HG03280 (cell line): Measurements from ENCODE around the gene ADGRE2.
"Not testable (repeated sequence)": the region's sequence is repeated elsewhere in the genome, so short reads cannot be mapped to it uniquely, and the experiment has no call there.

Experiments
- ATAC-seq: cut with Tn5 transposase; IDR thresholded peaks from one replicate; pipeline ENCODE4 v1.9.1; 2021; ENCODE audit warnings: mild to moderate bottlenecking, moderate library complexity; ENCODE audit not compliant: unreplicated experiment

ADGRE2 gene

DNA sequence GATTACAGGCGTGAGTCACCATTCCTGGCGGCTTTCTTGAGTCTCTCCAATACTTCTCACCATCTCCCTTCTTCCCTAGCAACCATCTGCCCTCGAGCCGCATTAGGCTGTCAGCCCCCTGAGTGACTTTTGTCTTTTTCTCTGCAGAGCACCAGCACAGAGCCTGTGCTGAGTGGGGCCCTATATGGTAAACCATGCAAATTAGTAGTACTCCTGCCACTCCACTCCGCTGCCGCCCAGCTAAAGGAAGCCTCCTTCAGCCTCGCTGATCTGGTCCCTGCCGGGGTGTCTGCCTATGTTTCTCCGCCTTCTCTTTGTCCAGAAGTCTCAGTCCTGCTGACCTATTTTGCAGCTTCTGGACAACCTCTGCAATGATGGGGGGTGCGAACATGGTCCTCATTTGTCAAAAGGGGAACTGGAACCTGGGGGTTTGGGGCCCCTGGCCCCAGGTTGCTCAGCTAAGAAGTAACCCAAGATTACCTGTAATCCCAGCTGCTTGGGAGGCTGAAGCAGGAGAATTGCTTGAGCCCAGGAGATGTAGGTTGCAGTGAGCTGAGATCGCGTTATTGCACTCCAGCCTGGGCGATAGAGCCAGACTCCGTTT lies 2.4 kb upstream of the ADGRE2 start:
- ATAC-seq = not testable (repeated sequence)

DNA sequence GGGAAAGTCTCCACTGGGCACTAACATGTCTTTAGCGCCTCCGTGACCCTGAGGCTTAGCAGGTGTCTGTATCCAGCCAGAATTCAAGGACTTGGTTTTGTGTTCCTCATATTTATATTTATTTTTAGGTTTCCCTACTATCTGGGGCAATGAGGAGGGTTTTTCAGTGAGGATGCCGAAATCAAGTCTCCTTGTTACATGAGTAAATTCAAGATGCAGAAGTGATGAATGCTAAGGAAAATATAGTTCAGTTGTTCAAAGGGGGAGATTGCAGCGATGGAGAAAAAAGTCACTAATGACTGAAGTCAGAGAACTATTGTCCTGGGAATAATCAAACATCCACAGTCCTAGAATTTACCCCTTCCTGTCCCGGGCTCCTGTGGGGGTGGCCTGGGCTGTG lies 791 bp upstream of the ADGRE2 start:
- ATAC-seq = no peak

DNA sequence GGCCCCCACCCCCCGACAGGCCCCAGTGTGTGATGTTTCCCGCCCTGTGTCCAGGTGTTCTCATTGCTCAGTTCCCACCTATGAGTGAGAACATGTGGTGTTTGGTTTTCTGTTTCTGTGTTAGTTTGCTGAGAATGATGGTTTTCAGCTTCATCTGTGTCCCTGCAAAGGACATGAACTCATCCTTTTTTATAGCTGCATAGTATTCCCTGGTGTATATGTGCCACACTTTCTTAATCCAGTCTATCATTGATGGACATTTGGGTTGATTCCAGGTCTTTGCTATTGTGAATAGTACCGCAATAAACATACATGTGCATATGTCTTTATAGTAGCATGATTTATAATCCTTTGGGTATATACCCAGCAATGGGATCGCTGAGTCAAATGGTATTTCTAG lies 715 bp downstream of the ADGRE2 start:
- not testable (repeated sequence) for ATAC-seq

DNA sequence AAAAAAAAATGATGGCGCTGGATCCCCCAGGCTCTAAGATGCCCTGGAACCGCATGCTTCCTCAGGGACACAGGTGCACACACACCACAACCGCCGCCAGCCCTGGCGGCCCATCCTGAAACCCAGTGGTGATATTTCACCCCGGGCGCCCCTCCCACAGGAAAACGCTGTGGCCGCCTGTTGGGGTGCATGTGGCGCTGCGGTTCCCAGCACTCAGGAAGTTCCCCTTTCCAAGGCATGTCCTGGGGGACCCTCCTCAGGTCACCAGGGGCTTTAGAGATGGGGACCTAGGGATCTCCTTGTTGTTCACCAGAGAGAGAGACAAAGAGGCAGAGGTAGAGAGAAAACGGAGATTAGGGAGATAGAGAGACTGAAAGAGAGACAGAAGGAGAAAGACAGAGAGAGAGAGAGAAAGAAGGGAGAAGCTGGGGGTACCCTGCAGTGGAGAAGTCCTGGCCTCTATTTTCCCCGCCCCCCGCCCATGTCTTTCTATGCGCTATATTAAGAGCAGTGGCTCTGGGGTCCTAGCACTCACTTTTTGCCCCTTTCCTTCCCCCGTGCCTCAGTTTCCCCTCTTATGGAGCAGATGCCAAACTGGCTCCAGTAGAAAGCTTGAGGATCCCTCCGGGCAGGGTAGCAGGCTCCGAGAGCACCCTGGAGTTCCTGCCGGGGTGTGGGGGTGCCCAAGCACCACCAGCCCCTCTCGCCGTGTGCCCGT lies 2.3 kb downstream of the ADGRE2 start:
- no peak for ATAC-seq

DNA sequence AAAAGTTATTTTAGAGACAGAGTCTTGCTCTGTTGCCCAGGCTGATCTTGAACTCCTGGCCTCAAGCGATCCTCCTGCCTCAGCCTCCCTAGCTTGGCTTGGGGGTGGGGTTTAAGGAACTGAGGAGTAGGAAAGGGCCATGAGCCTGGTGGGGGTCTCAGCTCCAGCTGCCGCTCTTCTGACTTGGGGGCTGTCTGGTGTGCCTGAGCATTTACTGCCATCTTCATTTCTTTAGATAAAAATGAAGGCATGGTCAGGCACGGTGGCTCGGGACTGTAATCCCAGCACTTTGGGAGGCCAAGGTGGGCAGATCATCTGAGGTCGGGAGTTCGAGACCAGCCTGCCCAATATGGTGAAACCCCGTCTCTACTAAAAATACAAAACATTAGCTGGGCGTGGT lies 3.0 kb downstream of the ADGRE2 start:
- ATAC-seq = not testable (repeated sequence)

DNA sequence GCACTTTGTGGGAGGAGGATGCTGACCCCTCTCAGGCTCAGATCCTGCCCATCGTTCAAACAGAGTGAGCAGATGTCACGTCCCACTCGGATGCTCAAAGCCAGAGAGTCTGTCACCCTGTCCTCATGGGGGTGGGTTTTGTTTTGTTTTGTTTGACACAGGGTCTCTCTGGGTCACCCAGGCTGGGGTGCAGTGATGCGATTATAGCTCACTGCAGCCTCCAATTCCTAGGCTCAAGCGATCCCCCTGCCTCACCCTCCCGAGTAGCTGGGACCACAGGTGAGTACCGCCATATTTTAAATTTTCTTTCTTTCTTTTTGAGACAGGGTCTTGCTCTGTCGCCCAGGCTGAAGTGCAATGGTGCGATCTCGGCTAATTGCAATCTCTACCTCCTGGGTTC lies 4.0 kb downstream of the ADGRE2 start:
- ATAC-seq = no peak

DNA sequence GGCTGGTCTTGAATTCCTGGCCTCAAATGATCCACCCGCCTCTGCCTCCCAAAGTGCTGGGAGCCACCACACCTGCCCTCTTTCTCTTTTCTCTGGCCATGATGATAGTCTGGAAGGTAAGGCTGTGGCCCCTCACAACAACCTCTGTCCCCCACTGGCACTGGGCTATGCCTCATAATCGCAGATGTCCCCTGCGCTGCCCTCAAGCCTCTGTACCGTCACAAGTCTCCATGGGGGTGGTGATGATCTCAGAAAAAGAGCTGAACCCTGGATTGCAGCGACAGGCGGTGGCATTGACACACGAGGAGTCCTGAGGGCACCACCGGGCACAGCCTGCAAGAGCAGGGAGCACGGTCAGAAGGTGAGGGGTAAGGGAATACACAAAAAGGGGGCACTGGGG lies 4.6 kb downstream of the ADGRE2 start:
- ATAC-seq = not testable (repeated sequence)

DNA sequence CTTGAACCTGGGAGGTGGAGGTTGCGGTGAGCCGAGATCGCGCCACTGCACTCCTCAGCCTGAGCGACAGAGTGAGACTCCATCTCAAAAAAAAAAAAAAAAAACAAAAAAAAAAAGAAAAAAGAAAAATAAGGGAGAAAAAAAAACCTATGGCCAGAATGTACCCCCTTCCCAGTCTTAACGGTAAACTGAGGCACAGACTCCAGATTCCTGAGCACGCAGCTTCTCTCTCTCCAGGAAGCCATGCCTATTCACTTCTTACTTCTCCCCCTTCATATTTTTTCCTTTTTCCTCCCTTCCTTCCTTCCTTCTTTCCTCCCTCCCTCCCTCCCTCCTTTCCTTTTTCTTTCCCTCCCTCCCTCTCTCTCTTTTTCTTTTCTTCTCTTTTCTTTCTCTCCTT lies 5.4 kb downstream of the ADGRE2 start:
- ATAC-seq = no peak

DNA sequence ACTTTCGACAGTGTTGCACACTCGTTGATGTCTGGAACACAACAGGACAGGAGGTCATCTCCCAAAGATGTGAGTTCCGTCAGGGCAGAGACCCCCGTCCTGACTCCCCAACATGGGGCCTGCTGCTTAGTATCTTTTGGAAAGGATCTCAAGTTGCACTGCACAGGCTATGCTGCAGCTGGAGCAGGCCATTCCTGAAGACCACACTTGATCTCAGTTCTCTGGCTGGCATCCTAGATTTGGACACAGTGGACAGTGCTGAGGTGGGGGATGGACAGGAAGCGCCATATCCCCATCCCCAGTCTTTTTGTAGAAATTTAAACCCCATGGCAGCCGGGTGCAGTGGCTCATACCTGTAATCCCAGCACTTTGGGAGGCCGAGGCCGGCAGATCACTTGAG lies 5.9 kb downstream of the ADGRE2 start:
- ATAC-seq = no peak

DNA sequence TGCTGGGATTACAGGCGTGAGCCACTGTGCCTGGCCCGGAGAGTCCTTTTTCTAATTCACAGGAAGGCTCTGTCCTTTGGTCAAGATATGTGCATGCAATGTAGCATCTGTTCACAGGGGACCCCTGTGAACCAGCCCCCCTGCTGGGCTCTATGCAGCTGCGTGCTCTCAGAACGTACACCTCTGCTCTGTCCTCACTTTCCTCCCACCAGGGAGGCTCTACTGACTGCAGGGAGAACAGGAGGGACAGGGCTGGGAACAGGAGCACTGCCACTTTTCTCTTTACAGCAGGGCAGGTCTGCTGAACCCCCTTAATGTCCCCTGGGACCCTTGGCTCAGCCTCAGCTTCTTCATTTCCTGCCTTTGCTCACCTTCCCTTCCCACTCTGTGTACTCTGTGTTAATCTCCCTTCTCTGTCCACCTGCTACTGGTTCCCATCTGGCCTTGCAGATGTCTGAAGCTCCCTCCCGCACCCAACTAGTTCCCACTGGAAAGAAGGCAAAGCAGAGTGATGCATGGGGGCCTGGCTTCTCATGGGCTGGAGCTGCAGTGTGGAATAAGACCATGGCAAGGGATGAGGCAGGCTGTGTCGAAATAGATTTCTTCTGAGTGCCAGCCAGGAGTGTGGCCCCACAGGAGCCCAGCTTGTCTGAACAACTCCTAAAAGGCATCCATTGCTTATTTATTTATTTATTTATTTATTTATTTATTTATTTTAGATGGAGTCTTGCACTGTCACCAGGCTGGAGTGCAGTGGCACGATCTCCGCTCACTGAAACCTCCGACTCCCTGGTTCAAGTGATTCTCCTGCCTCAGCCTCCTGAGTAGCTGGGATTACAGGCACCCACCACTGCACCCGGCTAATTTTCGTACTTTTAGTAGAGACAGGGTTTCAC lies 7.2 kb downstream of the ADGRE2 start:
- ATAC-seq = no peak

DNA sequence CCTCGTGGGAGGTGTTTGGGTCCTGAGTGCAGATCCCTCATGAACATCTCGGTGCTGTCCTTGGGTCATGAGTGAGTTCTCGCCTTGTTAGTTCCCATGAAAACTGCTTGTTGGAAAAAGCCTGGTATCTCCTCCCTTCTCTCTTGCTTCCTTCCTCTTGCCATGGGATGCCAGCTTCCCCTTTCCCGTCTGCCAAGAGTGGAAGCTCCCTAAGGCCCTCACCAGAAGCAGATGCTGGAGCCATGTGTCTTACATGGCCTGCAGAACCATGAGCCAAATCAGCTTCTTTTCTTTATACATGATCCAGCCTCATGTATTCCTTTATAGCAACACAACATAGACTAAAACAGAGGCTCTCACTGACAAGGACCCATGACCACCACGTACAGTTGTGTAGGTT lies 8.2 kb downstream of the ADGRE2 start:
- ATAC-seq = no peak

DNA sequence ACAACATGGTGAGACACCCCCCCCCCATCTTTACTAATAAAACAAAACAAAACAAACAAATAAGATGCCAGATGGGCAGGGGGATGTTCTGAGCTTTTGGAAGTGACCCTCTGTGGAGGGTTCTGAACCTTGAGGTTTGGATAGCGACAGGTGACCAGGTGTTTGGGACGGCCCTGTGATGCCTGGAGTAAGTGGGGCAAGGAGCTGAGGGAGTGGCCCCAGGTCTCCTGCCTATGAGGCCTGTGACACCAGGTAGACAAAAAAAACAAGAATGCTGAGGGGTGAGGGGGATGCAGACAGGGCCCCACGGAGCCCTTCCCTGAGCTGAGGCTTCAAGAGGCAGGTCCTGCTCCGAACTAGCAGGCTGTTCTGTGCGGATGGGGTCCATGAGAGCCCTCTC lies 9.2 kb downstream of the ADGRE2 start:
- no peak for ATAC-seq

DNA sequence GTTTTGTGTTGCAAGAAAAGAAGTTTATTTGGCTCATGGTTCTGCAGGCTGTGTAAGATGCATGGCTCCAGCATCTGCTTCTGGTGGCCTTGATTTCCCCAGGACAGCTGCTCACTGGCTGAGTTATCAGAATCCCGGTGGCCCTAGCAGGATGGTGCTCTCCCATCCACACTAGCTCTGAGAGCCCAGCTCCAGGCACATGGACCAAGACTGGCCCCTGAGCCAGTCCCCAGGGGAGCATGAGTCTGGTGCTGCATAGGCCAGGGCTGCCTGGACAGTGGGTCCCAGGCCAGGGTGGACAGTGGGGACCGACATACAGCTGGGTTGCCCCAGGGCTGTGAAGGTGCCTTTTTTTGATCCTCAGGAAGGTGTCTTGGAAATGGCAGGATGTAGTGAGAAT lies 10.4 kb downstream of the ADGRE2 start:
- no peak for ATAC-seq

DNA sequence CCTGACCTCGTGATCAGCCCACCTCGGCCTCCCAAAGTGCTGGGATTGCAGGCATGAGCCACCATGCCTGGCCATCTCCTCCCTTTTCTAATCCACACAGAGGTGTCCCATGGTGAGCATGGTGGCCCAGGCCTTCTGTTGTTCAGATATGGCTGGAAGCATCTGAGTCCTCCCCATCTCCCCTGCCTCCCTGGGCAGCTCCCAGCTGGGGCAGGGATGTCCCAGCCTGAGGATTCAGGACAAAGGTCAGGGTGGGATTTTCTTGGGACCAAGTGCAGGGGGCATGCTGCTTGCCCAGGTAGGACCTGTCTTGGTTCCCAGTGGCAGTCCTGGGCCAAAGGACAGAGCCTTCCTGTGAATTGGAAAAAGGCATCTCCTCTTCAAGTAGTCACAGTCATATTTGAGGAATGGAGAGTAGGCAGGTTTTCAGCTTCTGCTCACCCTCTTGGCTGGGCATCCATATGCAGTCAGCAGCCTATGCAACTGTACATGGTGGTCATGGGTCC lies 10.8 kb downstream of the ADGRE2 start:
- ATAC-seq = no peak

DNA sequence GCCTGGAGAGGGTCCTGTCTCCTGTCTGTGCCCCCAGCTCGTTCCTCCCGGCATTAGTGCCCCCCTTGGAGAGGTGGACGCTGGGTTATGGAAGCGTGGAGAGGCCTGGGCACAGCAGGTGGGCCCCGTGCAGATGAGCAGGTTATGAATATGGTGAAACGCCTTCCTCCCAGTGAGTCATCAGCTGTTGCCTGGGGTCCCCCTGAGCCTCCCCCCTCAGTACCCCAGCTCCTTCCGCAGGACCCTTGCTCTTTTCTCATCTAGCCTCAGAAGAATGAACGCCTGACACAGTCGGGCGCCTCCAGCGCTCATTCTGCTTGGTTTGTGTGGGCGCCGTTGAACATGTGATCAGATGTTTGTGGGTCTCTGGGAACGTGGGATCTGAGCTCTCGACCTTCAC lies 12.5 kb downstream of the ADGRE2 start:
- not testable (repeated sequence) for ATAC-seq

DNA sequence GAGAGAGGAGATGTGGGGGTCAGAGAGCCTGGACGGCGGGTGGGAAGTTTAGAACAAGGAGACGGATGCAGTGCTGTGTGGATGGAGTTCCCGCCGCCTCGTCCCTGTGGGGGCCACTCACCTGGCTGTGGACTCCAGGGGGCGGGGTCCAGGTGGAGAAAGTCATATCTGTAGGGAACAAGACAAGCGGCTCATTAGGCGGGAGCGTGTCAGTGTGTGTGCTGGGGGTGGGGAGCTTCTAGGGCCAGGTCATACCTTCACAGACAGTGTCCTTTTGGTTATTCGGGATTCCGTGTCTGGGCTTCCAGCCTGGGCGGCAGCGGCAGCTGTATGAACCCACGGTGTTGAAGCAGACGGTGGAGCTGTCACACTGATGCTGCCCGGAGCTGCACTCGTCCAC lies 13.0 kb downstream of the ADGRE2 start:
- not testable (repeated sequence) for ATAC-seq

DNA sequence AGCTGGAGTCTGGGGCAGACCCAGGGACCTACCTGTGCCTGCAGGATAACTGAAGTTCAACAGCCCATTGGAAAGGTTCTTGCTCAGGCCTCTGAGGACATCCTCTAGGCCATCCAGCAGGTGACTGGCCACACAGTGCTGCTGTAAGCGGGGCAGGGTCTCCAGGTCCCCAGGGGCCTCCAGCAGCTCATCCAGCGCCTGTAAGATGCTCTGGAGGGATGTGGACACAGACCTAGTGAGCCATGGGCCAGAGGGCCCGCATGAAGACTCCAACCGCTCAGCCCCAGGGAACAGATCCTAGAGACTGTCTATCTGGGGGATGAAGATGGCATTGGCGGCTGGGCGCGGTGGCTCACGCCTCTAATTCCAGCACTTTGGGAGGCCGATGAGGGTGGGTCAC lies 14.0 kb downstream of the ADGRE2 start:
- no peak for ATAC-seq

DNA sequence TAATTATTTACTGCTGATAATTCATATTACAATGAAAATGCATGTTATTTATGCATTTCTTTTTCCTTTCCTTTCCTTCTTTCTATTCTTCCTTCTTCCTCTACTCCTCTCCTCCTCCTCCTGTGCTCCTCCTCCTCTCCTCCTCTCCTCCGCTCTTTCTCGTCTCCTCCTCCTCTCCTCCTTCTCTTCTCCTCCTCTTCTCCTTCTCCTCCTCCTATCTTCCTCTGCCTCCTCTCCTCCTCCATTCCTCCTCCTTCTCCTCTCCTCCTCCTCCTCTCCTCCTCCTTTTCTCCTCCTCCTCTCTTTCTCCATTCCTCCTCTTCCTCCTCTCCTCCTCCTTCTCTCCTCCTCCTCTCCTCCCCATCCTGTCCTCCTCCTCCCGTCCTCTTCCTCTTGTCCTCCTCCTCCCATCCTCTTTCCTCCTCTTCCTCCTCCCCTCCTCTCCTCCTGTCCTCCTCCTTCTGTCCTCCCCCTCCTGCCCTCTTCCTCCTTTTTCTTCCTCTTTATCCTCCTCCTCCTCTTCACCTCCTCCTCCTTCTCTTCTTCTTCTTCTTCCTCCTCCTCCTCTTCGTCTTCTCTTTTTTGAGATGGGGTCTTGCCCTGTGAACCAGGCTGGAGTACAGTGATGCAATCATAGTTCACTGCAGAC lies 14.7 kb downstream of the ADGRE2 start:
- ATAC-seq = no peak

DNA sequence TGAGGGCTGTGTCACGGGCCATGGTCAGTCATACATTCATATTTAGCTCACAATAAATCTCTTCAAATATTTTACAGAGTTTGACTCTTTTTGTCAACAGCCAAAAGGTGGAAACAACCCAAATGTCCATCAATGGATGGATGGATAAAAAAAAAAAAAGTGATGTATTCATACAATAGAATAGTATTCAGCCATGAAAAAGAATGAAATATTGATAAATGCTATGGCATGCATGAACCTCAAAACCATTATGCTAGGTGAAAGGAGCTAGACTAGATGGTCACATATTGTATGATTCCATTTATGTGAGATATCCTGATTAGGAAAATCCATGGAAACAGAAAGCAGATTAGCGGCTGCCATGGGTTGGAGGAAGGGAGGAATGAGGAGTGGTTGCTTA lies 16.2 kb downstream of the ADGRE2 start:
- ATAC-seq = no peak

DNA sequence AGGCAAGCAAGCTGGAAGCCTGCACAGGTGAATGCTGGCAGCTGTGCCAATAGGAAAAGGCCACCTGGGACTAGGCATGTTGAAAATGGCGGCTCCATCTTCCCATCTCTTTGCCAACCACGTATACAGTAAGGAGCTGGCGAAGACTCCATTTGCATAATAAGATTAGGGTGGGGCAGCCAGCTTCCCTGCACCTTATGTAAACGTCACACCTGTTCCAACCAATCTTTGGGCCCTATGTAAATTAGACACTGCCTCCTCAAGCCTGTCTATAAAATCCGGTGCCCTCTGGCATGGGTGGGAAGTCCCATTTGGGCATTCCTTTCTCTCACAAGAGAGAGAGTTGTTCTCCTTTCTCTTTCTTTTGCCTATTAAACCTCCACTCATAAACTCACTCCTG lies 16.8 kb downstream of the ADGRE2 start:
- ATAC-seq = no peak

DNA sequence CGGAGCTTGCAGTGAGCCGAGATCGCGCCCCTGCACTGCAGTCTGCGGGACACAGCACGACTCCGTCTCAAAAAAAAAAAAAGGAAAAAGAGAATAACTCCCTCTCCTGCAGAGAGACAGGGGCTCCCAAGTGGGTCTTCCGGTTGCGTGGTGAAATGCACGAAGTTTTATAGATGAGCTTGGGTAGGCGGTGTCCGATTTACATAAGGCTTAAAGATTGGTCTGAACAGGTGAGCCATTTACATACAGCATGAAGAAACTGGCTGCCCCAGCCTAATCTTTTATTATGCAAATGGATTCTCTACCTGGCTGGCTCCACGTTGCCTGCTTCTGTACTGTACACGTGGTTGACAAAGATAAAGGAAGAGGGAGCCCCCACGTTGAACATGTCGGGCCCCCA lies 19.5 kb downstream of the ADGRE2 start:
- ATAC-seq = no peak
